GM12865 (cell line): ENCODE measurements around the gene FLT3LG.
A peak's percentile ranks its signal among the peaks of the same experiment; 100 is the strongest.

Experiments
- DNase-seq: peaks from one replicate; pipeline ENCODE4 v3.0.0; 2010; ENCODE audit warnings: low read depth
- H3K4me3 ChIP-seq: 2 replicates; pipeline ENCODE4 v1.5.1; 2011; ENCODE audit warnings: mild to moderate bottlenecking, low read depth, low read length, control low read depth
- CTCF ChIP-seq: IDR thresholded peaks from 2 replicates; pipeline ENCODE4 v1.5.1; 2011; ENCODE audit warnings: low read length, control low read depth, low read depth, inconsistent platforms; ENCODE audit not compliant: insufficient read depth; ENCODE audit errors: missing control alignments

FLT3LG gene

GRCh38 chr19:49473868-49474541 lies at the start of gene FLT3LG:
Gene FLT3LG, plus strand, starts transcription at chr19:49474215. Its CDS starts 425 bp downstream, at chr19:49474640.
- H3K4me3 ChIP-seq, result peak within 1 kb of the TSS; percentile 67
- peak; percentile 98 for TF ChIP-seq CTCF
- DNase-seq, result peak; percentile 93

- H3K4me3 ChIP-seq, result no peak within 1 kb of the TSS
- no peak for TF ChIP-seq CTCF
Observed at GRCh38 chr19:49425178-49425577, 48.8 kb upstream of the FLT3LG start, which contains the start of gene GFY. Gene GFY, plus strand, starts transcription at chr19:49425388. Its CDS starts 1,043 bp downstream, at chr19:49426431.

GRCh38 chr19:49425922-49426592 lies 48.0 kb upstream of the FLT3LG start:
- no peak overlapping the region for H3K4me3 ChIP-seq
- DNase-seq, result no peak
- TF ChIP-seq CTCF, result no peak

More at GRCh38 chr19:49425178-49425577, 48.8 kb upstream of the FLT3LG start, which contains the start of gene GFY:
- no peak for DNase-seq

- no peak for DNase-seq
- TF ChIP-seq CTCF, result no peak
- no peak overlapping the region for H3K4me3 ChIP-seq
Observed at GRCh38 chr19:49427339-49427738, 46.7 kb upstream of the FLT3LG start.

- DNase-seq, result no peak
- H3K4me3 ChIP-seq, result no peak overlapping the region
- TF ChIP-seq CTCF, result no peak
Observed at GRCh38 chr19:49427855-49428546, 46.0 kb upstream of the FLT3LG start.

- no peak overlapping the region for H3K4me3 ChIP-seq
- no peak for TF ChIP-seq CTCF
- DNase-seq, result no peak
Observed at GRCh38 chr19:49428547-49429451, 45.2 kb upstream of the FLT3LG start.
